PC-3 (cell line): ENCODE results near the gene ITGA1. TPM values are rescaled to one million over a fixed set of nuclear protein-coding genes. Genes with fewer than 3 reads are reported as not detected.
"Not testable (repeated sequence)": the region's sequence is repeated elsewhere in the genome, so short reads cannot be mapped to it uniquely, and the experiment has no call there.

ENCODE experiments used
- ATAC-seq: fragments of 200-7000 bp; cut with Tn5 transposase; 2 replicates; pipeline ENCODE4 v1.9.1; 2020; ENCODE audit warnings: mild to moderate bottlenecking, moderate library complexity
- BruUV-seq: library from RNA; stranded (reverse); fragments of 400-500 nt; replicated peaks from 2 replicates; lab custom pipeline; 2021; lab: Mats Ljungman, UMichigan
- CTCF ChIA-PET: fragments of 300-600 bp; sonication (Branson Sonifier 250); formaldehyde crosslinking; loops from one replicate; lab custom pipeline; 2022; ENCODE audit warnings: antibody characterized with exemption; lab: Charles Lee
- POLR2A ChIA-PET: fragments of 300-600 bp; sonication (Branson Sonifier 250); formaldehyde crosslinking; loops from one replicate; lab custom pipeline; 2022; ENCODE audit warnings: antibody characterized with exemption; ENCODE audit not compliant: unreplicated experiment; lab: Charles Lee
- DNase-seq: peaks from one replicate; pipeline ENCODE4 v3.0.0-alpha.2; 2015
- H2AFZ ChIP-seq: fragments of 300-600 bp; sonication (generic); 2 replicates; pipeline ENCODE4 v1.6.0; 2016; ENCODE audit warnings: antibody characterized with exemption, low read length
- H3F3A ChIP-seq: fragments of 300-600 bp; sonication (generic); one replicate; pipeline ENCODE4 v1.6.0; 2017; ENCODE audit warnings: antibody characterized with exemption, low read length, control low read depth, mild to moderate bottlenecking; ENCODE audit not compliant: unreplicated experiment
- H3K27ac ChIP-seq: fragments of 300-600 bp; sonication (generic); 2 replicates; pipeline ENCODE4 v1.5.1; 2016; ENCODE audit warnings: mild to moderate bottlenecking, low read length
- H3K27me3 ChIP-seq: fragments of 300-600 bp; sonication (generic); 2 replicates; pipeline ENCODE4 v1.6.1; 2016; ENCODE audit warnings: low read length, mixed read lengths
- H3K36me3 ChIP-seq: fragments of 300-600 bp; sonication (generic); 2 replicates; pipeline ENCODE4 v1.6.1; 2016; ENCODE audit warnings: low read depth, mixed run types, low read length, mixed read lengths
- H3K4me1 ChIP-seq: fragments of 300-600 bp; sonication (generic); 2 replicates; pipeline ENCODE4 v1.5.1; 2016; ENCODE audit warnings: low read length; ENCODE audit not compliant: insufficient read depth
- H3K4me2 ChIP-seq: fragments of 300-600 bp; sonication (generic); 2 replicates; pipeline ENCODE4 v1.6.0; 2016; ENCODE audit warnings: low read length
- H3K4me3 ChIP-seq: fragments of 300-600 bp; sonication (generic); 2 replicates; pipeline ENCODE4 v1.5.1; 2016; ENCODE audit warnings: mild to moderate bottlenecking, low read length, mixed read lengths
- H3K79me2 ChIP-seq: fragments of 300-600 bp; sonication (generic); 2 replicates; pipeline ENCODE4 v1.6.1; 2017; ENCODE audit warnings: low read length, mixed read lengths
- H3K9ac ChIP-seq: fragments of 300-600 bp; sonication (generic); 2 replicates; pipeline ENCODE4 v1.6.0; 2016; ENCODE audit warnings: mild to moderate bottlenecking, low read length
- H3K9me2 ChIP-seq: fragments of 300-600 bp; sonication (generic); replicated peaks from 2 replicates; pipeline ENCODE4 v1.6.1; 2016; ENCODE audit warnings: mixed run types, low read length, mixed read lengths
- H3K9me3 ChIP-seq: fragments of 300-600 bp; sonication (generic); 2 replicates; pipeline ENCODE4 v1.6.1; 2016; ENCODE audit warnings: low read length, mixed read lengths
- H4K20me1 ChIP-seq: fragments of 300-600 bp; sonication (generic); 2 replicates; pipeline ENCODE4 v1.6.1; 2016; ENCODE audit warnings: low read length, mixed read lengths
- EZH2 ChIP-seq: fragments of 300-600 bp; sonication (generic); IDR thresholded peaks from one replicate; pipeline ENCODE4 v1.6.1; 2017; ENCODE audit warnings: antibody characterized with exemption, mild to moderate bottlenecking, low read length; ENCODE audit not compliant: unreplicated experiment
- EZH2phosphoT487 ChIP-seq: fragments of 300-600 bp; sonication (generic); IDR thresholded peaks from 2 replicates; pipeline ENCODE4 v1.6.1; 2018; ENCODE audit warnings: mild to moderate bottlenecking, antibody characterized with exemption, low read length, borderline replicate concordance
- intact Hi-C: fragments of 100-400 bp; cut with micrococcal nuclease; formaldehyde crosslinking; loops from 2 replicates; pipeline ENCODE4 v1.9.0; 2023
- total RNA-seq: library from RNA; depleted of rRNA; stranded (reverse); fragments of >200 nt; gene quantifications from 2 replicates; pipeline ENCODE4 v1.2.3, GENCODE V29; 2014
- TF ChIP-seq, protein P1 (sequence below): fragments of 300-600 bp; sonication (generic); conservative IDR thresholded peaks from 2 replicates; pipeline ENCODE4 v1.5.1; 2017; ENCODE audit warnings: antibody characterized with exemption, low read depth, mild to moderate bottlenecking, low read length

The ITGA1 gene
- total RNA-seq, 1 experiment from 2014 or later = 4.7 TPM

DNA sequence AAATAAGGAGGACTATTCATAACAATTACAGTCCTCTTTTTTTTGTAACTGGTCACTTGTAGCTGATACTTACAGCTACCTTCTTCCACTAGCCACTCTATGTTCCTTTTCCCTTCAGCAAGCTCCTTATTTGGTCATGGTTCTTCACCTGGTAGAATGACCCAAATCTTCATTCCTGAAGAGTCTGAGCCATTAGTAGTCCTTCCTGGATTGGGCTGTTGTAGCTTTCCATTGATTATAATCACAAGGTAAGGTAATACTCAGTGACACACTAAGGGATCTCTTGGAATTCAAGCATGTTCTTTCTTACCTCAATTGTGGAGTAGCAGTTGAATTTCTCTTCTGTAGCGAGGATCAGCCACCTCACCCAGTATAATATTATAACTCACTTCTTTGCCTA lies 175.9 kb downstream of the ITGA1 start:
- Histone ChIP-seq H3F3A (no peaks in the 10 kb centered on the region), H3K4me1 (no peaks in the 10 kb centered on the region), H3K79me2 (no peaks in the 10 kb centered on the region), H3K27me3 (no peaks in the 10 kb centered on the region), H3K9ac (no peak overlapping the region), H3K9me3 (no peaks in the 10 kb centered on the region), H2AFZ (no peak overlapping the region), H3K9me2 (no peaks in the 10 kb centered on the region), H3K27ac (no peak overlapping the region), H3K4me2 (no peak overlapping the region), H3K36me3 (no peaks in the 10 kb centered on the region), H3K4me3 (no peak overlapping the region), H4K20me1 (no peaks in the 10 kb centered on the region)
- DNase-seq = peak; percentile 37
- ChIA-PET POLR2A (interaction anchor here (0.9 to 1.0 kb wide), 2 partner anchors 22 to 26 kb away, joined by 7 to 25 read pairs; no protein-coding TSS in a partner anchor), CTCF (no interaction called here)
- no TSS peak for BruUV-seq
- intact Hi-C loops = no loop called here
- no peak for TF ChIP-seq EZH2
- TF ChIP-seq, protein P1, sequence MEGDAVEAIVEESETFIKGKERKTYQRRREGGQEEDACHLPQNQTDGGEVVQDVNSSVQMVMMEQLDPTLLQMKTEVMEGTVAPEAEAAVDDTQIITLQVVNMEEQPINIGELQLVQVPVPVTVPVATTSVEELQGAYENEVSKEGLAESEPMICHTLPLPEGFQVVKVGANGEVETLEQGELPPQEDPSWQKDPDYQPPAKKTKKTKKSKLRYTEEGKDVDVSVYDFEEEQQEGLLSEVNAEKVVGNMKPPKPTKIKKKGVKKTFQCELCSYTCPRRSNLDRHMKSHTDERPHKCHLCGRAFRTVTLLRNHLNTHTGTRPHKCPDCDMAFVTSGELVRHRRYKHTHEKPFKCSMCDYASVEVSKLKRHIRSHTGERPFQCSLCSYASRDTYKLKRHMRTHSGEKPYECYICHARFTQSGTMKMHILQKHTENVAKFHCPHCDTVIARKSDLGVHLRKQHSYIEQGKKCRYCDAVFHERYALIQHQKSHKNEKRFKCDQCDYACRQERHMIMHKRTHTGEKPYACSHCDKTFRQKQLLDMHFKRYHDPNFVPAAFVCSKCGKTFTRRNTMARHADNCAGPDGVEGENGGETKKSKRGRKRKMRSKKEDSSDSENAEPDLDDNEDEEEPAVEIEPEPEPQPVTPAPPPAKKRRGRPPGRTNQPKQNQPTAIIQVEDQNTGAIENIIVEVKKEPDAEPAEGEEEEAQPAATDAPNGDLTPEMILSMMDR = no peak
- no peak for TF ChIP-seq EZH2phosphoT487
- ATAC-seq = peak; percentile 45; the same call in 1 of the 2 replicates

DNA sequence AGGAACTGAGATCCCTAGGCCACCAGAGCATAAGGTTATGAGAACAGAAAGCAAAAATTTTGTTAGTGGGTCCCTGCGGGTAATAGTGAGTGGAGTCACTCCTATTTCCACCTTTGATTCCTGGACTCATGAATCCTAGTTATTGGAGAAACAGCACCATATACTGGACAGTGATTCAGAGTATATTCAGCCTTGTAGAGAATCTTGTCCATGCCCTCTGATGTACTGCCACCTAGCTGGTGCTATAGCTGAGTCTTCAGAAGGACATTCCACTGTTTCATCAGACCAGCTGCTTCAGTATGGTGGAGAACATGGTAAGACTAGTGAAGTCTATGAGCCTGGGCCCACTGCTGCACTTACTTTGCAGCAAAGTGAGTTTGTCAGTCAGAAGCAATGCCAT lies 176.4 kb downstream of the ITGA1 start:
- ATAC-seq (peak; percentile 95), DNase-seq (peak; percentile 33)
- no peaks in the 10 kb centered on the region for H3K27me3 ChIP-seq
- CTCF ChIA-PET = no interaction called here
- BruUV-seq = TSS peak; percentile 66
- H3K27ac ChIP-seq = no peak overlapping the region
- POLR2A ChIA-PET = interaction anchor here (0.9 to 1.0 kb wide), 2 partner anchors 21 to 25 kb away, joined by 7 to 25 read pairs; no protein-coding TSS in a partner anchor
- H2AFZ ChIP-seq = no peak overlapping the region
- no peaks in the 10 kb centered on the region for H3K9me2 ChIP-seq
- H3K4me2 ChIP-seq = no peak overlapping the region
- no peak overlapping the region for H3K4me3 ChIP-seq
- no peaks in the 10 kb centered on the region for H3K9me3 ChIP-seq
- H3K9ac ChIP-seq = no peak overlapping the region
- no peaks in the 10 kb centered on the region for H3K36me3 ChIP-seq
- no peaks in the 10 kb centered on the region for H3K79me2 ChIP-seq
- no peaks in the 10 kb centered on the region for H3K4me1 ChIP-seq
- no peaks in the 10 kb centered on the region for H3F3A ChIP-seq
- H4K20me1 ChIP-seq = no peaks in the 10 kb centered on the region
- TF ChIP-seq EZH2 (no peak), EZH2phosphoT487 (no peak)
- TF ChIP-seq, protein P1 = peak; percentile 42; the same call in 1 of the 2 replicates
- intact Hi-C loops = no loop called here

DNA sequence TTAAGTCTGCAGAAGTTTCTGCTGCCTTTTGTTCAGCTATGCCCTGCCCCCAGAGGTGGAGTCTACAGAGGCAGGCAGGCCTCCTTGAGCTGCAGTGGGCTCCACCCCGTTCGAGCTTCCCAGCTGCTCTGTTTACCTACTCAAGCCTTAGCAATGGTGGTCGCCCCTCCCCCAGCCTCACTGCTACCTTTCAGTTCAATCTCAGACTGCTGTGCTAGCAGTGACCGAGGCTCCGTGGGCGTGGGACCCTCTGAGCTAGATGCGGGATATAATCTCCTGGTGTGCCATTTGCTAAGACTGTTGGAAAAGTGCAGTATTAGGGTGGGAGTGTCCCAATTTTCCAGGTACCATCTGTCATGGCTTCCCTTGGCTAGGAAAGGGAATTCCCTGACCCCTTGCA lies 188.4 kb downstream of the ITGA1 start:
- H3K4me1 ChIP-seq, H3K4me3 ChIP-seq, H3K27ac ChIP-seq, H3K4me2 ChIP-seq, H3F3A ChIP-seq, intact Hi-C loops, CTCF ChIA-PET, H3K27me3 ChIP-seq, H3K79me2 ChIP-seq, H2AFZ ChIP-seq, H3K36me3 ChIP-seq, DNase-seq, H4K20me1 ChIP-seq, BruUV-seq, H3K9ac ChIP-seq, ATAC-seq, H3K9me2 ChIP-seq, POLR2A ChIA-PET, H3K9me3 ChIP-seq: not testable (repeated sequence)
